ENCODE results near the gene NBEA.

GRCh38 chr13:35524171-35524570, 582.1 kb downstream of the NBEA start:
- TF ChIP-seq CTCF (IDR thresholded peaks at IDR 0.05), result no peak
- TF ChIP-seq POLR2A (IDR thresholded peaks at IDR 0.05), result no peak
- no peak for TF ChIP-seq POLR2AphosphoS5 (IDR thresholded peaks at IDR 0.05)

Measured in stomach (tissue), 4 donors.